Heart right ventricle (tissue), 16 donors: ENCODE measurements around the gene RMP24.
A peak's percentile ranks its signal among the peaks of the same experiment; 100 is the strongest.

Experiments
- ATAC-seq, 8 donors: fragments of 200-7000 bp; cut with Tn5 transposase; one replicate each; pipeline ENCODE4 v1.9.1; 2020; ENCODE audit warnings: mild to moderate bottlenecking in 8 of 8, moderate library complexity in 8 of 8, moderate number of reproducible peaks in 1 of 8
- DNase-seq, 2 donors: peaks; one replicate each; pipeline ENCODE4 v3.0.0-alpha.2; 2020
- H3K27ac ChIP-seq, 10 donors: fragments of 200-600 bp; sonication (generic) in 2 of 10; one replicate each; pipeline versions ENCODE4 v1.5.0 to v1.8.0; 2020 to 2022; ENCODE audit warnings: mild to moderate bottlenecking in 3 of 10
- H3K27me3 ChIP-seq, 7 donors: fragments of 200-600 bp; one replicate each; pipeline ENCODE4 v1.8.0; 2021 to 2022; ENCODE audit warnings: mild to moderate bottlenecking in 2 of 7
- H3K36me3 ChIP-seq, 9 donors: fragments of 200-600 bp; sonication (generic) in 1 of 9; one replicate each; pipeline versions ENCODE4 v1.5.0 to v1.8.0; 2020 to 2022; ENCODE audit warnings: mild to moderate bottlenecking in 2 of 9
- H3K4me1 ChIP-seq, 9 donors: fragments of 200-600 bp; sonication (generic) in 1 of 9; one replicate each; pipeline versions ENCODE4 v1.5.0 to v1.8.0; 2020 to 2022; ENCODE audit warnings: mild to moderate bottlenecking in 4 of 9
- H3K4me3 ChIP-seq, 10 donors: fragments of 200-600 bp; sonication (generic) in 2 of 10; one replicate each; pipeline versions ENCODE4 v1.5.0 to v1.8.0; 2020 to 2022; ENCODE audit warnings: mild to moderate bottlenecking in 7 of 10, moderate library complexity in 2 of 10
- H3K9me3 ChIP-seq, 11 donors: fragments of 200-600 bp in 10 of 11; sonication (generic) in 2 of 11; one replicate each; pipeline versions ENCODE4 v1.5.0 to v1.8.0; 2013 to 2022; ENCODE audit warnings: mild to moderate bottlenecking in 2 of 11, control low read depth in 1 of 11, moderate library complexity in 1 of 11
- WGBS, 2 donors: extraction: QIAGEN DNeasy Blood & Tissue Kit; methylation state at CpG; one replicate each; pipeline ENCODE4 v1.1.7; 2013; ENCODE audit warnings: inconsistent platforms in 1 of 2; 5-methylcytosine and 5-hydroxymethylcytosine counted together
- intact Hi-C, 10 donors: fragments of 100-400 bp; cut with DNase I; formaldehyde crosslinking; loops; one replicate each; pipeline versions ENCODE4 v1.11.1 to v1.14.2; 2022
- TF ChIP-seq, protein P1 (sequence below), 9 donors: fragments of 200-600 bp; sonication (generic) in 2 of 9; IDR thresholded peaks; one replicate each; pipeline versions ENCODE4 v1.5.0 to v1.8.0; 2021 to 2022; ENCODE audit warnings: antibody characterized with exemption in 9 of 9, mild to moderate bottlenecking in 5 of 9, moderate library complexity in 1 of 9
- donor health status: Arrhythmogenic right ventricular cardiomyopathy.
- donor health status: ischemic (EF 13 %, LVEDD 7.1; RV severe dilation, severe dysfunction).
- donor health status: healthy with polysubstance abuse.
- donor health status: DM: no; HTN: yes; CAD: no.
- donor health status: DM: no; HTN: no; CAD: no.
- donor health status: ischemic (EF 25% LVEDD 6.9; RV normal size, moderate dysfunction).
- donor health status: ischemic (EF 25% LVEDD 5.7; RV mildly dilated, moderate dysfunction).
- donor health status: healthy.
- donor health status: DM: yes; HTN: yes; CAD: no.
- donor health status: Ischemic cardiomyopathy.
- donor health status: ischemic (EF 35%, LVEDD 5.7; RV mildly dilated, moderate dysfunction).
- donor health status: nonischemic (EF 11% LVEDD 7.7; RV severe dilation, severe dysfunction).
- donor health status: DM: yes; HTN: yes; CAD: no.
- donor health status: PGD.
- donor health status: ischemic (EF 29% LVEDD 5.4; RV normal size, mild dysfunction).
- donor health status: nonischemic (EF 23%, LVEDD 6.1; RV moderate dilation, normal function).

The RMP24 gene

GRCh38 chr18:35971661-35972196 is 750 bp upstream of the RMP24 start:
- ATAC-seq (peak; percentile 2 to 53 (median 14)), DNase-seq (no peak)
- H3K4me3 ChIP-seq, result peak overlapping the region; percentile 57 to 96 (median 79)
- TF ChIP-seq, protein P1, sequence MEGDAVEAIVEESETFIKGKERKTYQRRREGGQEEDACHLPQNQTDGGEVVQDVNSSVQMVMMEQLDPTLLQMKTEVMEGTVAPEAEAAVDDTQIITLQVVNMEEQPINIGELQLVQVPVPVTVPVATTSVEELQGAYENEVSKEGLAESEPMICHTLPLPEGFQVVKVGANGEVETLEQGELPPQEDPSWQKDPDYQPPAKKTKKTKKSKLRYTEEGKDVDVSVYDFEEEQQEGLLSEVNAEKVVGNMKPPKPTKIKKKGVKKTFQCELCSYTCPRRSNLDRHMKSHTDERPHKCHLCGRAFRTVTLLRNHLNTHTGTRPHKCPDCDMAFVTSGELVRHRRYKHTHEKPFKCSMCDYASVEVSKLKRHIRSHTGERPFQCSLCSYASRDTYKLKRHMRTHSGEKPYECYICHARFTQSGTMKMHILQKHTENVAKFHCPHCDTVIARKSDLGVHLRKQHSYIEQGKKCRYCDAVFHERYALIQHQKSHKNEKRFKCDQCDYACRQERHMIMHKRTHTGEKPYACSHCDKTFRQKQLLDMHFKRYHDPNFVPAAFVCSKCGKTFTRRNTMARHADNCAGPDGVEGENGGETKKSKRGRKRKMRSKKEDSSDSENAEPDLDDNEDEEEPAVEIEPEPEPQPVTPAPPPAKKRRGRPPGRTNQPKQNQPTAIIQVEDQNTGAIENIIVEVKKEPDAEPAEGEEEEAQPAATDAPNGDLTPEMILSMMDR (IDR thresholded peaks at IDR 0.05), result no peak
- peaks cover 0 to 36% (median 21%) of the 10 kb centered on the region in 9 donors for H3K4me1 ChIP-seq
- no peaks in the 10 kb centered on the region for H3K27me3 ChIP-seq
- peaks cover 0 to 31% (median 16%) of the 10 kb centered on the region in 9 donors for H3K36me3 ChIP-seq
- peak overlapping the region; percentile 75 to 96 (median 90) for H3K27ac ChIP-seq
- 32 to 35% methylated on average over 15 of the region's 15 CpGs for WGBS, 2 donors
- intact Hi-C loops, result loop anchor here in 2 of 10 donors (2.0 to 10.0 kb wide), 2 partner anchors 93 to 95 kb away; partner anchors contain the start of gene RPRD1A (in 2 of the 2)
- H3K9me3 ChIP-seq, result no peaks in the 10 kb centered on the region

- TF ChIP-seq, protein P1 (IDR thresholded peaks at IDR 0.05), result no peak
- peaks cover 0 to 51% (median 30%) of the 10 kb centered on the region in 9 donors for H3K36me3 ChIP-seq
- DNase-seq (no peak), ATAC-seq (no peak)
- intact Hi-C loops, result loop anchor here in 2 of 10 donors (2.0 to 10.0 kb wide), 2 partner anchors 91 to 93 kb away; partner anchors contain the start of gene RPRD1A (in 2 of the 2)
- no peak overlapping the region for H3K27ac ChIP-seq
- peak overlapping the region in 6 of 10 donors; percentile 71 to 86 (median 79) for H3K4me3 ChIP-seq
- H3K27me3 ChIP-seq, result no peaks in the 10 kb centered on the region
- H3K4me1 ChIP-seq, result peaks cover 0 to 36% (median 21%) of the 10 kb centered on the region in 9 donors
- H3K9me3 ChIP-seq, result no peaks in the 10 kb centered on the region
- WGBS, 2 donors, result 91 to 95% methylated on average over 12 of the region's 12 CpGs
Observed at GRCh38 chr18:35973650-35974049, 1.2 kb downstream of the RMP24 start.

DNA sequence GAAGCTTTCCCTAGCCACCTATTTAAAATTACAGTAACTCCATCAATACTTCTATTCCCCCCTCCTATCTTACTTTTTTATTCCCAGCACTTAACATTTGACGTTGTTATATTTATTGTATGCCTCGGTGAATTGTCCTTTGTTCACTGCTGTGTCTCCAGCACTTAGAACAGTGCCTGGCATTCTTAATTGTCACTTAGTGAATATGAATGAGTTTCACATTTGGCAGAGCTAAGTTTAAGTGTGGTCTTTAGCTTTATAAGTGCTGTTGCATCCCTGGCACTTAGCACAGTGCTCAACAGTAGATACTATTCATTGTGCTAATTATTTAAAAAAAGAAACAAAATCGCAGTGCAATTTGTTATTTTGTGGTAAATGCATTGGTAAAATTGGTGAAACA is 1.7 kb downstream of the RMP24 start:
- intact Hi-C loops, result loop anchor here in 1 of 10 donors (10.0 kb wide), 1 partner anchor 91 kb away; the partner anchor contains the start of gene RPRD1A
- TF ChIP-seq, protein P1 (IDR thresholded peaks at IDR 0.05), result no peak
- Histone ChIP-seq H3K27ac (no peak overlapping the region), H3K36me3 (peaks cover 0 to 56% (median 35%) of the 10 kb centered on the region in 9 donors), H3K4me3 (peak overlapping the region in 1 of 10 donors; percentile 76), H3K27me3 (no peaks in the 10 kb centered on the region), H3K9me3 (no peaks in the 10 kb centered on the region), H3K4me1 (peaks cover 0 to 36% (median 21%) of the 10 kb centered on the region in 9 donors)
- DNase-seq (no peak), ATAC-seq (no peak)
- WGBS, 2 donors, result 55 to 57% methylated on average over 3 of the region's 3 CpGs

DNA sequence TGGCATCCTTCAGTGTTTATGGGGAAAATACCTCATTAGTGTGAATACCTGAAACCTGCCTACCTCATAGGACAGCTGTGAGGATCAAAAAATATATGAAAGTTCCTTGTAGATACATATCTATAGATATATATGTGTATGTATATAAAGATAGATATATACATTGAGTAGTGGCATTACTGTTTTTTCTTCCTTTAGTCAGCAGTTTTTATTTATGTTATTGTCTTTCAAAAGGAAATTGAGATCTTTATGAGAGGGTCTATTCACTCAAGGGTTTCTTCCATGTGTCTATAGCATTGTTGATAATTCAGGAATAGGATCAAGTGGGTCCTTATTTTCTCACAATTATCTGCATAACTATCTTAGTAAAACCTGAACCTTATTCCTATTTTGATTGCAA is 6.6 kb downstream of the RMP24 start:
- Histone ChIP-seq H3K4me3 (no peak overlapping the region), H3K27me3 (no peaks in the 10 kb centered on the region), H3K27ac (no peak overlapping the region), H3K36me3 (peaks cover 0 to 89% (median 42%) of the 10 kb centered on the region in 9 donors), H3K9me3 (no peaks in the 10 kb centered on the region), H3K4me1 (peaks cover 0 to 6% (median 3%) of the 10 kb centered on the region in 9 donors)
- intact Hi-C loops, result loop anchor here in 1 of 10 donors (10.0 kb wide), 1 partner anchor 86 kb away; the partner anchor contains the start of gene RPRD1A
- TF ChIP-seq, protein P1 (IDR thresholded peaks at IDR 0.05), result no peak
- DNase-seq, result no peak
- no peak for ATAC-seq
